Activated T-helper 17 cell treated with anti-CD3 and anti-CD28 coated beads, Interleukin-2, amount 50 U/mL, for 72 hours (primary cell): ENCODE data around the gene ARHGAP21. TPM values are rescaled to one million over a fixed set of nuclear protein-coding genes. Genes with fewer than 3 reads are reported as not detected.

Experiments used
- ATAC-seq: fragments of 150-1000 bp; cut with Tn5 transposase; replicated peaks from 2 replicates; pipeline ENCODE4 v1.10.0; 2021; ENCODE audit warnings: mild to moderate bottlenecking, moderate library complexity
- H3K27ac Mint-ChIP-seq: one replicate; pipeline ENCODE4 v1.8.0; 2022; ENCODE audit warnings: mixed read lengths
- H3K27me3 Mint-ChIP-seq: one replicate; pipeline ENCODE4 v1.8.0; 2022; ENCODE audit warnings: mixed read lengths
- H3K36me3 Mint-ChIP-seq: one replicate; pipeline ENCODE4 v1.8.0; 2022; ENCODE audit warnings: low read depth, mild to moderate bottlenecking, mixed read lengths
- H3K4me1 Mint-ChIP-seq: one replicate; pipeline ENCODE4 v1.8.0; 2022; ENCODE audit warnings: mixed read lengths
- H3K4me3 Mint-ChIP-seq: one replicate; pipeline ENCODE4 v1.8.0; 2022; ENCODE audit warnings: mild to moderate bottlenecking, mixed read lengths
- H3K9me3 Mint-ChIP-seq: one replicate; pipeline ENCODE4 v1.8.0; 2022; ENCODE audit warnings: mixed read lengths
- total RNA-seq, 2 donors: library from RNA; stranded (reverse); gene quantifications; one replicate each; pipeline ENCODE4 v1.2.3, GENCODE V29; 2022

Gene ARHGAP21
- total RNA-seq, 2 donors from 2014 or later: 28.9 to 30.5 TPM

GRCh38 chr10:24550680-24551079 lies 173.0 kb downstream of the ARHGAP21 start:
- H3K9me3 Mint-ChIP-seq: no peaks in the 10 kb centered on the region
- H3K4me3 Mint-ChIP-seq: no peak overlapping the region
- no peak overlapping the region for H3K27ac Mint-ChIP-seq
- H3K36me3 Mint-ChIP-seq: no peaks in the 10 kb centered on the region
- peaks cover 4% of the 10 kb centered on the region for H3K27me3 Mint-ChIP-seq
- no peak for ATAC-seq
- H3K4me1 Mint-ChIP-seq: no peaks in the 10 kb centered on the region

GRCh38 chr10:24545585-24545984 lies 178.1 kb downstream of the ARHGAP21 start:
- Mint-ChIP-seq H3K36me3 (no peaks in the 10 kb centered on the region), H3K4me3 (no peak overlapping the region), H3K27me3 (no peaks in the 10 kb centered on the region), H3K9me3 (no peaks in the 10 kb centered on the region), H3K4me1 (no peaks in the 10 kb centered on the region), H3K27ac (no peak overlapping the region)
- ATAC-seq: no peak

GRCh38 chr10:24544776-24545175 lies 178.9 kb downstream of the ARHGAP21 start:
- ATAC-seq: no peak
- Mint-ChIP-seq H3K27ac (no peak overlapping the region), H3K4me1 (no peaks in the 10 kb centered on the region), H3K27me3 (no peaks in the 10 kb centered on the region), H3K4me3 (no peak overlapping the region), H3K36me3 (no peaks in the 10 kb centered on the region), H3K9me3 (no peaks in the 10 kb centered on the region)

- ATAC-seq: no peak
- H3K9me3 Mint-ChIP-seq: no peaks in the 10 kb centered on the region
- no peaks in the 10 kb centered on the region for H3K36me3 Mint-ChIP-seq
- H3K4me3 Mint-ChIP-seq: no peak overlapping the region
- H3K27me3 Mint-ChIP-seq: no peaks in the 10 kb centered on the region
- no peak overlapping the region for H3K27ac Mint-ChIP-seq
- no peaks in the 10 kb centered on the region for H3K4me1 Mint-ChIP-seq
Observed at GRCh38 chr10:24542314-24543270, 181.1 kb downstream of the ARHGAP21 start.

GRCh38 chr10:24541239-24541753 lies 182.4 kb downstream of the ARHGAP21 start:
- no peak overlapping the region for H3K27ac Mint-ChIP-seq
- no peaks in the 10 kb centered on the region for H3K36me3 Mint-ChIP-seq
- no peaks in the 10 kb centered on the region for H3K4me1 Mint-ChIP-seq
- no peaks in the 10 kb centered on the region for H3K9me3 Mint-ChIP-seq
- H3K27me3 Mint-ChIP-seq: no peaks in the 10 kb centered on the region
- no peak for ATAC-seq
- no peak overlapping the region for H3K4me3 Mint-ChIP-seq

- Mint-ChIP-seq H3K27me3 (peaks cover 3% of the 10 kb centered on the region), H3K9me3 (peaks cover 3% of the 10 kb centered on the region), H3K36me3 (no peaks in the 10 kb centered on the region), H3K27ac (no peak overlapping the region), H3K4me3 (no peak overlapping the region), H3K4me1 (no peaks in the 10 kb centered on the region)
- ATAC-seq: no peak
Observed at GRCh38 chr10:24536636-24537035, 187.1 kb downstream of the ARHGAP21 start.

- no peak overlapping the region for H3K27ac Mint-ChIP-seq
- no peaks in the 10 kb centered on the region for H3K36me3 Mint-ChIP-seq
- H3K4me1 Mint-ChIP-seq: no peaks in the 10 kb centered on the region
- H3K27me3 Mint-ChIP-seq: peaks cover 3% of the 10 kb centered on the region
- peaks cover 3% of the 10 kb centered on the region for H3K9me3 Mint-ChIP-seq
- no peak overlapping the region for H3K4me3 Mint-ChIP-seq
- ATAC-seq: no peak
Observed at GRCh38 chr10:24533981-24534380, 189.7 kb downstream of the ARHGAP21 start.

Other genes with a start within 250 kb of the ARHGAP21 start
- gene PRTFDC1, start 228.7 kb upstream of the ARHGAP21 start, total RNA-seq: under 1 TPM; 0.58 to 0.77 TPM